HUDEP-2 (cell line): Measurements from ENCODE around the gene ANKRD37.
A peak's percentile ranks its signal among the peaks of the same experiment; 100 is the strongest.

Source experiments
- DNase-seq, 76 experiments: peaks; one replicate each; lab custom pipeline; 2025; ENCODE audit not compliant: unreplicated experiment in 76 of 76; lab: John Stamatoyannopoulos, UW

ANKRD37 gene

GRCh38 chr4:185379326-185380295, 17.0 kb upstream of the ANKRD37 start:
- no peak for DNase-seq

GRCh38 chr4:185380320-185380719, 16.3 kb upstream of the ANKRD37 start:
- DNase-seq = no peak

GRCh38 chr4:185381288-185382196, 15.1 kb upstream of the ANKRD37 start:
- DNase-seq = no peak

GRCh38 chr4:185382754-185383153, 13.9 kb upstream of the ANKRD37 start:
- no peak for DNase-seq

- DNase-seq = no peak
Observed at GRCh38 chr4:185383451-185383850, 13.2 kb upstream of the ANKRD37 start.

GRCh38 chr4:185384061-185384460, 12.6 kb upstream of the ANKRD37 start:
- DNase-seq = no peak

GRCh38 chr4:185384930-185385331, 11.7 kb upstream of the ANKRD37 start:
- no peak for DNase-seq

GRCh38 chr4:185387957-185388356, 8.7 kb upstream of the ANKRD37 start:
- no peak for DNase-seq

- DNase-seq = no peak
Observed at GRCh38 chr4:185390941-185391340, 5.7 kb upstream of the ANKRD37 start.

GRCh38 chr4:185392156-185392555, 4.5 kb upstream of the ANKRD37 start:
- DNase-seq = no peak

GRCh38 chr4:185394568-185395237, 1.9 kb upstream of the ANKRD37 start:
- DNase-seq = no peak

- DNase-seq = peak in 2 of 76 experiments; percentile 6 to 55
Observed at GRCh38 chr4:185395238-185395955, 1.2 kb upstream of the ANKRD37 start, which contains the start of gene LRP2BP. LRP2BP (minus strand) TSS chr4:185395924; CDS start chr4:185378186, 17,738 bp downstream.

GRCh38 chr4:185395956-185396723, 501 bp upstream of the ANKRD37 start:
- DNase-seq = peak; percentile 24 to 98 (median 93)

- DNase-seq = no peak
Observed at GRCh38 chr4:185398618-185399017, 2.0 kb downstream of the ANKRD37 start.

GRCh38 chr4:185399466-185399865, 2.8 kb downstream of the ANKRD37 start:
- no peak for DNase-seq

- DNase-seq = no peak
Observed at GRCh38 chr4:185404031-185404430, 7.4 kb downstream of the ANKRD37 start.

- no peak for DNase-seq
Observed at GRCh38 chr4:185405296-185405999, 8.8 kb downstream of the ANKRD37 start.

- no peak for DNase-seq
Observed at GRCh38 chr4:185408432-185408831, 11.8 kb downstream of the ANKRD37 start.

GRCh38 chr4:185411849-185412248, 15.2 kb downstream of the ANKRD37 start:
- no peak for DNase-seq
